ENCODE data around the gene KDELR3. TPM values are rescaled to one million over a fixed set of nuclear protein-coding genes. Genes with fewer than 3 reads are reported as not detected.
"Not testable (repeated sequence)": the region's sequence is repeated elsewhere in the genome, so short reads cannot be mapped to it uniquely, and the experiment has no call there.

The KDELR3 gene
- total RNA-seq, 1 donor from 2014 or later, result 10.6 TPM

DNA sequence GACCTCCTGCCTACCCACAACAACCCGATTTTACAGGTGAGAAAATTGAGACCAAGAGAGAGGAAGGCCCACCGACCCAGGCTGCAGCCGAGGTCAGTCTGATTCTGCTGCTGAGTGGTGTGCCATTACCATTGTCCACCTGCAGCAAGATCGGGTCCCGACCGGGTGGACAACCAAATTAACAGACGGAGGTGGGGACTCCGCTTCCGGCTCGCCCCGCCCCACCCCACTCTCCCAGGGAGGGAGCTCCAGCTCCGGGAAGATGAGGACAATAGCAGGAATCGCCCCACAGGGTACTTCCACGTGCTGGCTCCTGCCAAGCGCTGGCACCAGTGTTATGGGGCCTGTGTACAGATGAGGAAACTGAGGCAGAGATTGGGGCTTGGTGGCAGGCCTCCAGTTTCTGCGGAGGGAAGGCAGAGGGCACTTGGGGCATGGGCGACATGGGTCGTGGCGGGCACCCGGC lies 425 bp upstream of the KDELR3 start:
- TF ChIP-seq, protein P1, sequence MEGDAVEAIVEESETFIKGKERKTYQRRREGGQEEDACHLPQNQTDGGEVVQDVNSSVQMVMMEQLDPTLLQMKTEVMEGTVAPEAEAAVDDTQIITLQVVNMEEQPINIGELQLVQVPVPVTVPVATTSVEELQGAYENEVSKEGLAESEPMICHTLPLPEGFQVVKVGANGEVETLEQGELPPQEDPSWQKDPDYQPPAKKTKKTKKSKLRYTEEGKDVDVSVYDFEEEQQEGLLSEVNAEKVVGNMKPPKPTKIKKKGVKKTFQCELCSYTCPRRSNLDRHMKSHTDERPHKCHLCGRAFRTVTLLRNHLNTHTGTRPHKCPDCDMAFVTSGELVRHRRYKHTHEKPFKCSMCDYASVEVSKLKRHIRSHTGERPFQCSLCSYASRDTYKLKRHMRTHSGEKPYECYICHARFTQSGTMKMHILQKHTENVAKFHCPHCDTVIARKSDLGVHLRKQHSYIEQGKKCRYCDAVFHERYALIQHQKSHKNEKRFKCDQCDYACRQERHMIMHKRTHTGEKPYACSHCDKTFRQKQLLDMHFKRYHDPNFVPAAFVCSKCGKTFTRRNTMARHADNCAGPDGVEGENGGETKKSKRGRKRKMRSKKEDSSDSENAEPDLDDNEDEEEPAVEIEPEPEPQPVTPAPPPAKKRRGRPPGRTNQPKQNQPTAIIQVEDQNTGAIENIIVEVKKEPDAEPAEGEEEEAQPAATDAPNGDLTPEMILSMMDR (conservative IDR thresholded peaks at IDR 0.05), result no peak
- H3K9me3 Mint-ChIP-seq, result no peaks in the 10 kb centered on the region
- peaks cover 15% of the 10 kb centered on the region for H3K4me1 Mint-ChIP-seq (ENCODE audit: unreplicated experiment)
- H3K27ac Mint-ChIP-seq, result peak overlapping the region; percentile 83
- DNase-seq (ENCODE audit: extremely low spot score, unreplicated experiment), result no peak
- peaks cover 18% of the 10 kb centered on the region for H3K27me3 Mint-ChIP-seq
- H3K36me3 Mint-ChIP-seq, result no peaks in the 10 kb centered on the region
- peak overlapping the region; percentile 86 for H3K4me3 Mint-ChIP-seq

DNA sequence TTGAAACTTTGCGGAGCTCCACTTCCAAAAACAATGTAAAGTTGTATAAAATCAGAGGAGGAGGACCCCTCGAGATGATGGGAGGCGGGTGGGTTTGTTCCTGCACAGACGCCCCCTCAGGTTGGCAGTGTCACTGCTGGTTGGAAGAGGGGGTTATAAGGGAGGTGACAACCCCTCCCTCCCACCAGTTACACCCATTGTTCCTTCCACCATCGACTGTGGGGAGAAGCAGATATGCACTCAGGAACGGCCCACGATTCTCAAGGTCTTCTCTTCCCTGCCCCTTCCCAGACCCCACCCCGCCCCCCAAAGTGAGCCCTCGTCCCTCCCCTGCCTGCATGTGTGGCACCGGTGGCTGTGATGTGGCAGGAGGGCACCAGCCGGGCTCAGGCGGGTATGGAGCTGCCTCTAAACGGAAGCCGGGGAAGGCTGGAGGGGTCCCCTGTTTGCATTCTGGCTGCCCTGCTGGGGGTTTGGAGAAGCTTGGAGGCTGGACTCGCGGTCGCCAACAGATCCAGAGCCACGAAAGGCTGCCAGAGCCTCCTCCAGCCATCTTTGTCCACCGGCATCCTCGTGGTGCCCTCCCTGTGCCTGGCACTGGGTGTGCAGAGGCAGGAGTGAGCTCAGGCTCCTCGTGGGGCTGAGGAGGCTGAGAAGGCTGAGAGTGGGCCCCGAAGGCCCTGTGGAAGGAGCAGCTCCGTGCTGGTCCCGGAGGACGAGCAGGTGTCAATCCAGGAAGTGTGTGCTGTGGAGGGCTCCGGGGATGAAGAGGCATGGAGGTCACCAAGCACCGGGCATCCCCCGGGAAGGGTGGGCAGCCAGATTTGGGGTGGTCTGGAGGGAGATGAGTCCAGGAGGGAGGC lies 778 bp downstream of the KDELR3 start:
- DNase-seq (ENCODE audit: extremely low spot score, unreplicated experiment), result no peak
- peak overlapping the region; percentile 86 for H3K4me3 Mint-ChIP-seq
- no peaks in the 10 kb centered on the region for H3K9me3 Mint-ChIP-seq
- peaks cover 7% of the 10 kb centered on the region for H3K4me1 Mint-ChIP-seq (ENCODE audit: unreplicated experiment)
- H3K27me3 Mint-ChIP-seq, result peaks cover 14% of the 10 kb centered on the region
- no peaks in the 10 kb centered on the region for H3K36me3 Mint-ChIP-seq
- TF ChIP-seq, protein P1 (conservative IDR thresholded peaks at IDR 0.05), result peak; percentile 67
- H3K27ac Mint-ChIP-seq, result peak overlapping the region; percentile 62

DNA sequence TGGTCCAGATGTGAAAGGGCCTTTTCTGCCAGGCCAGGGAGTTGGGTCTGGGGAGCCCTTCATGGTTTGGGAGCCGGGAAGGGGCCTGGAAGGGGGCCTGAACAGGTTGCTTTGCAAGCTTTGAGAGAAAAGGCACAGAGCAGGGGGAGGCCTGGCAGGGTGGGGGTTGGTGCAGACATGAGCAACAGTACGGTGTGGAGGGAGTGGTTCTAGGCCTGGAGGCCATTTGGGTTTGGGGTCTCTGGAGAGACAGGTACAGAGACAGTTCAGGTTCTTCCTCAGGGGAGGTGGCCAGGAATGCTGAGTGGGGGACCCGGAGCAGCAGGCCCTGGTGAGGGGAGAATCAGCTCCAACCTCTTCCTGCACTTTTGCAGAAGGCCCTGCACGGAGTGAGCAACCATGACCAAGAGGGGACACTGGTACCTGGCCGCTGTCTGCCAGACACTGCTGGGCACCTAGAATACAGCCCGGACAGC lies 1.4 kb downstream of the KDELR3 start:
- H3K9me3 Mint-ChIP-seq, result no peaks in the 10 kb centered on the region
- no peaks in the 10 kb centered on the region for H3K36me3 Mint-ChIP-seq
- TF ChIP-seq, protein P1 (conservative IDR thresholded peaks at IDR 0.05), result no peak
- peaks cover 11% of the 10 kb centered on the region for H3K27me3 Mint-ChIP-seq
- H3K27ac Mint-ChIP-seq, result no peak overlapping the region
- H3K4me1 Mint-ChIP-seq (ENCODE audit: unreplicated experiment), result peaks cover 5% of the 10 kb centered on the region
- no peak for DNase-seq (ENCODE audit: extremely low spot score, unreplicated experiment)
- H3K4me3 Mint-ChIP-seq, result no peak overlapping the region

DNA sequence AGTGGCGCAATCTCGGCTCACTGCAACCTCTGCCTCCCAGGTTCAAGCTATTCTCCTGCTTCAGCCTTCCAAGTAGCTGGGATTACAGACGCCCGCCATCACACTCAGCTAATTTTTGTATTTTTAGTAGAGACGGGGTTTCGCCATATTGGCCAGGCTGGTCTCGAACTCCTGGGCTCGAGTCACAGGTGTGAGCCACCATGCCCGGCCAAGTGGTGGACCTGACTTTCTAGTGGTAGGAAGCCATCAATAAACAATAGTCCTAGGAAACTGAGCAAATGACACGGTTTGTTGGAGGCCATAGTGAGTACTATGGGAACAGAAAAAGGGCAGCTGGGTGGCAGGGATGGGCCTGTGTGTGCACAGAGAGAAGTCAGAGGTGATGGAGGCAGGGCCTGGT lies 2.3 kb downstream of the KDELR3 start:
- H3K4me1 Mint-ChIP-seq (ENCODE audit: unreplicated experiment); H3K27ac Mint-ChIP-seq; H3K9me3 Mint-ChIP-seq; H3K36me3 Mint-ChIP-seq; DNase-seq (ENCODE audit: extremely low spot score, unreplicated experiment): not testable (repeated sequence)
- H3K4me3 Mint-ChIP-seq, result peak overlapping the region; percentile 44
- peaks cover 11% of the 10 kb centered on the region for H3K27me3 Mint-ChIP-seq

DNA sequence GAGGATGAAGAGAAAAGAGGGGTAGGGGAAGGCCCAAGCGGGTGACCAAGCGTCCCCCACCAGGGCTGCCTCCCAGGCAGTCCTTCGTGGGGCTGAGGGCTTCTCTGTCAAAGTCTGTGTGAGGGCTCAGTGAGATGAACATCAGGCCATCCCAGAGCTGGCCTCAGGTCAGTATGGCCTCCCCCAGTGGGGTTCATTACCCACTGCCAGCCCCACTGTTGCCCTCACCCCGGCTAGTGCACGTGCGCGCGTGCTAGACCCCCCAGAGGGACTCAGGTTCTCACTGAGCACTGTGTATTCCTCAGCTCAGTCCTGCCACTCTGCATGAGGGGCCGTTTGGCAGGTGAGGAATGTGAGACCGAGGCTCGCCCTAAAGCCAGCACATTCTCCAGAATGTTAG lies 3.3 kb downstream of the KDELR3 start:
- DNase-seq (ENCODE audit: extremely low spot score, unreplicated experiment), result no peak
- H3K27ac Mint-ChIP-seq, result peak overlapping the region; percentile 11
- peaks cover 5% of the 10 kb centered on the region for H3K4me1 Mint-ChIP-seq (ENCODE audit: unreplicated experiment)
- H3K4me3 Mint-ChIP-seq, result no peak overlapping the region
- TF ChIP-seq, protein P1 (conservative IDR thresholded peaks at IDR 0.05), result no peak
- no peaks in the 10 kb centered on the region for H3K9me3 Mint-ChIP-seq
- peaks cover 8% of the 10 kb centered on the region for H3K27me3 Mint-ChIP-seq
- no peaks in the 10 kb centered on the region for H3K36me3 Mint-ChIP-seq

DNA sequence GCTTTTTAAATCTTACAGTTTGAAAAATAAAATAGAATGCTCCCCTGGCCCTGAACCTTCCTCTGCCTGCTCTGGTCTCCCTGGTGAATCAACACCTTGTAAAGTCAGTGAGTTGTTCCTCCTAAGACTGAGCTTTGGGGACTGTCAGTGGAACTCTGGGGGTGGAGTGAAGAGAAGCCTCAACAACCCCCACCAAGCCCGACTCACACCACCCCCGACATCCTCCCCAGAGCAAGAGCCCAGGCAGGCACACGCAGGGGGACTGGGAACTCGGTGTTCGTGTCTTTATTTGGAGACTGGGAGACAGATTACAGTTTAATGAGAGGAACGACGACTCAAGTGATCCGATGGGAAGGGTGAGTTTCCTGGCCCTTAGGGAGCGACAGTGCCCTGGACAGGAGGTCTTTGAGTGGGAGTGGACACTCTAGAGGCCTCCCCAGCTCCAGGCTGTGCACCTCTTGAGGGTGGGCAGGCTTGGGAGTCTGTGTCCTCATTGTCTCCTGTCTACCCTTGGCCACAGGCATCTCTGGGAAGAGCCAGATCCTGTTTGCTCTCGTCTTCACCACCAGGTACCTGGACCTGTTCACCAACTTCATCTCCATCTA lies 6.2 kb downstream of the KDELR3 start:
- peak overlapping the region; percentile 53 for H3K27ac Mint-ChIP-seq
- no peak for DNase-seq (ENCODE audit: extremely low spot score, unreplicated experiment)

More for the DNA sequence above, 6.2 kb downstream of the KDELR3 start:
- Mint-ChIP-seq H3K4me1 (ENCODE audit: unreplicated experiment) (peaks cover 12% of the 10 kb centered on the region), H3K4me3 (no peak overlapping the region), H3K36me3 (peaks cover 8% of the 10 kb centered on the region), H3K27me3 (no peaks in the 10 kb centered on the region), H3K9me3 (no peaks in the 10 kb centered on the region)
- TF ChIP-seq, protein P1 (conservative IDR thresholded peaks at IDR 0.05), result no peak

Measured in type B pancreatic cell (in vitro differentiated cells).